HepG2 (cell line): ENCODE results near the gene SULT1B1. TPM values are rescaled to one million over a fixed set of nuclear protein-coding genes. Genes with fewer than 3 reads are reported as not detected.
A peak's percentile ranks its signal among the peaks of the same experiment; 100 is the strongest.

Source experiments
- ATAC-seq: fragments of 200-7000 bp; cut with Tn5 transposase; 3 replicates; pipeline ENCODE4 v1.9.1; 2020; ENCODE audit warnings: mild to moderate bottlenecking, moderate library complexity
- BruUV-seq: library from RNA; stranded (reverse); fragments of 400-500 nt; replicated peaks from 2 replicates; lab custom pipeline; 2021; lab: Mats Ljungman, UMichigan
- CTCF ChIA-PET: fragments of 300-600 bp; formaldehyde crosslinking; extraction: SDS; loops from one replicate; lab custom pipeline; 2021; ENCODE audit warnings: low total read pairs, inconsistent platforms, low intra/inter-chr PET ratio; lab: Yijun Ruan, JAX
- POLR2A ChIA-PET: fragments of 350-600 bp; sonication (Branson Sonifier 250); formaldehyde crosslinking; loops from one replicate; lab custom pipeline; 2020; ENCODE audit warnings: antibody characterized with exemption, inconsistent platforms; lab: Yijun Ruan, JAX
- DNase-seq: peaks from one replicate; pipeline ENCODE4 v3.0.0-alpha.2; 2015; ENCODE audit warnings: low spot score
- FAIRE-seq: peaks from 3 replicates; lab custom pipeline; 2011; peaks lifted over from hg19 to GRCh38; lab: Jason Lieb, UNC
- H2AFZ ChIP-seq: one replicate; pipeline ENCODE4 v1.6.1; 2011; ENCODE audit warnings: low read length, inconsistent platforms
- H3K27ac ChIP-seq: fragments of 300-600 bp; 3 replicates; pipeline ENCODE4 v1.8.0; 2011; ENCODE audit warnings: mixed run types, mild to moderate bottlenecking, mixed read lengths, low read length, inconsistent platforms; ENCODE audit not compliant: insufficient read depth; ENCODE audit errors: extremely low read length
- H3K27me3 ChIP-seq, 2 experiments: fragments of 200-600 bp in 1 of 2; 2 replicates in 1 of 2; 3 replicates in 1 of 2; pipeline versions ENCODE4 v1.6.0 to v1.8.0; 2011; ENCODE audit warnings: low read length in 2 of 2, mild to moderate bottlenecking in 2 of 2, moderate library complexity in 2 of 2, inconsistent platforms in 1 of 2; ENCODE audit not compliant: insufficient read depth in 2 of 2, control insufficient read depth in 1 of 2
- H3K36me3 ChIP-seq, 2 experiments: fragments of 200-600 bp in 1 of 2; replicated peaks in 1 of 2; 2 replicates in 1 of 2; 3 replicates in 1 of 2; pipeline versions ENCODE4 v1.5.1 to v1.8.0; 2011; ENCODE audit warnings: low read length in 2 of 2, inconsistent platforms in 1 of 2; ENCODE audit not compliant: insufficient read depth in 2 of 2, control insufficient read depth in 1 of 2
- H3K4me1 ChIP-seq: 2 replicates; pipeline ENCODE4 v1.5.1; 2012; ENCODE audit warnings: low read length, inconsistent platforms; ENCODE audit not compliant: insufficient read depth
- H3K4me2 ChIP-seq: 2 replicates; pipeline ENCODE4 v1.6.0; 2011; ENCODE audit warnings: low read depth, low read length, inconsistent platforms
- H3K4me3 ChIP-seq, 3 experiments: fragments of 200-600 bp in 1 of 3; sonication (generic), shearing (Covaris generic) in 1 of 3; replicated peaks in 1 of 3; 2 replicates each; pipeline ENCODE4 v1.5.1; 2011 to 2016; ENCODE audit warnings: low read length in 3 of 3, inconsistent platforms in 2 of 3, low read depth in 2 of 3, mild to moderate bottlenecking in 2 of 3, control low read depth in 1 of 3, mixed read lengths in 1 of 3; ENCODE audit not compliant: insufficient read depth in 1 of 3
- H3K79me2 ChIP-seq: one replicate; pipeline ENCODE4 v1.6.1; 2011; ENCODE audit warnings: low read length, inconsistent platforms; ENCODE audit not compliant: insufficient read depth
- H3K9ac ChIP-seq: 2 replicates; pipeline ENCODE4 v1.6.0; 2011; ENCODE audit warnings: mild to moderate bottlenecking, low read depth, low read length, inconsistent platforms; ENCODE audit not compliant: insufficient read depth
- H3K9me3 ChIP-seq: 2 replicates; pipeline ENCODE4 v1.5.1; 2012; ENCODE audit warnings: mild to moderate bottlenecking, low read length
- H4K20me1 ChIP-seq: 2 replicates; pipeline ENCODE4 v1.6.0; 2011; ENCODE audit warnings: inconsistent platforms, mild to moderate bottlenecking, low read length, moderate library complexity; ENCODE audit not compliant: insufficient read depth
- FOXC1 ChIP-seq: sonication (generic); formaldehyde crosslinking; IDR thresholded peaks from 2 replicates; pipeline ENCODE4 v1.8.0; 2022; ENCODE audit warnings: mild to moderate bottlenecking, missing genetic modification reagents, borderline replicate concordance
- FOXP1 ChIP-seq, 2 experiments: fragments of 450-650 bp in 1 of 2; IDR thresholded peaks; 2 replicates each; pipeline ENCODE4 v1.6.1; 2017 to 2018; ENCODE audit warnings: antibody characterized with exemption in 1 of 2
- GTF3A ChIP-seq: sonication (generic); formaldehyde crosslinking; conservative IDR thresholded peaks from 2 replicates; pipeline ENCODE4 v1.4.0; 2020; ENCODE audit warnings: mild to moderate bottlenecking, missing genetic modification reagents
- NR3C1 ChIP-seq: sonication (generic); formaldehyde crosslinking; IDR thresholded peaks from 2 replicates; pipeline ENCODE4 v1.4.0; 2020; ENCODE audit warnings: missing genetic modification reagents
- ZBTB10 ChIP-seq: sonication (generic); formaldehyde crosslinking; IDR thresholded peaks from 2 replicates; pipeline ENCODE4 v1.4.0; 2020; ENCODE audit warnings: missing genetic modification reagents, borderline replicate concordance
- ZNF160 ChIP-seq: sonication (generic); formaldehyde crosslinking; IDR thresholded peaks from 2 replicates; pipeline ENCODE4 v1.8.0; 2022; ENCODE audit warnings: mild to moderate bottlenecking, inconsistent platforms, missing genetic modification reagents
- ZNF350 ChIP-seq: sonication (generic); formaldehyde crosslinking; IDR thresholded peaks from 2 replicates; pipeline ENCODE4 v1.4.0; 2020; ENCODE audit warnings: mild to moderate bottlenecking, low read depth, missing genetic modification reagents, borderline replicate concordance
- ZNF513 ChIP-seq: sonication (generic); formaldehyde crosslinking; conservative IDR thresholded peaks from 2 replicates; pipeline ENCODE4 v1.5.0; 2020; ENCODE audit warnings: missing genetic modification reagents
- ZNF740 ChIP-seq: sonication (generic); formaldehyde crosslinking; IDR thresholded peaks from 2 replicates; pipeline ENCODE4 v1.4.0; 2020; ENCODE audit warnings: missing genetic modification reagents
- ZNF800 ChIP-seq: sonication (generic); formaldehyde crosslinking; IDR thresholded peaks from 2 replicates; pipeline ENCODE4 v1.4.0; 2020; ENCODE audit warnings: missing genetic modification reagents
- WGBS: methylation state at CpG from one replicate; pipeline ENCODE4 v1.1.6; 2017; ENCODE audit warnings: low lambda C conversion rate; 5-methylcytosine and 5-hydroxymethylcytosine counted together
- in situ Hi-C: cut with HindIII; loops from 2 replicates; pipeline ENCODE4 v1.10.0; 2017; ENCODE audit warnings: low pct_unique_long_range_greater_than_20kb; ENCODE audit not compliant: extremely low pct_ligation_motif_present
- intact Hi-C: fragments of 100-400 bp; cut with micrococcal nuclease; formaldehyde crosslinking; loops from one replicate; pipeline ENCODE4 v1.10.0; 2022; ENCODE audit not compliant: unreplicated experiment
- polyA plus RNA-seq, 8 experiments: library from polyadenylated mRNA; depleted of rRNA in 3 of 8; stranded (reverse) in 7 of 8; unstranded in 1 of 8; fragments of >200 nt; fragmentation: Illumina TruSeq in 4 of 8; extraction: Trizol in 4 of 8; gene quantifications; 2 replicates each; pipeline versions ENCODE4 v1.2.1 to v1.2.3, GENCODE V29; 2011 to 2016; ENCODE audit warnings: low read depth in 4 of 8, missing spikeins in 1 of 8, mixed read lengths in 1 of 8; ENCODE audit not compliant: insufficient read depth in 1 of 8
- total RNA-seq, 5 experiments: library from RNA; depleted of rRNA; stranded (reverse); fragments of >200 nt; fragmentation: Illumina TruSeq; extraction: Trizol; gene quantifications; 2 replicates each; pipeline ENCODE4 v1.2.3, GENCODE V29; 2016; ENCODE audit warnings: low read depth in 1 of 5

Gene SULT1B1
- total and polyA plus RNA-seq, 2 of the 13 experiments (the other 11 are each of a cell fraction or from before 2014, with no cell fraction given): 0.20 to 0.25 TPM

- TF ChIP-seq ZNF350 (0 out of 2 replicates have a peak, but pooled peaks have one; percentile 4), FOXC1 (CRISPR knock-in tag) (peak; percentile 31; the same call in 1 of the 2 replicates), GTF3A (0 out of 2 replicates have a peak, but pooled peaks have one; percentile 15)
These were observed 22.4 kb upstream of the SULT1B1 start (continued) for GRCh38 chr4:69782651-69783310.

- ChIA-PET CTCF (no interaction called here), POLR2A (interaction anchor here (0.7 to 1.7 kb wide), 5 partner anchors 28 to 96 kb away, joined by 3 to 7 read pairs (median 4); no protein-coding TSS in a partner anchor)
- 47% methylated on average over 19 of the region's 19 CpGs for WGBS
- H3K27ac ChIP-seq: peak overlapping the region; percentile 72
- BruUV-seq: no TSS peak
- ATAC-seq: peak; percentile 91
- no peaks in the 10 kb centered on the region for H3K9me3 ChIP-seq
- no peak overlapping the region for H2AFZ ChIP-seq
- H3K27me3 ChIP-seq: no peaks in the 10 kb centered on the region
- peaks cover 47% of the 10 kb centered on the region for H3K4me1 ChIP-seq
- peak overlapping the region; percentile 57 for H3K4me2 ChIP-seq
- peak overlapping the region; percentile 28 for H3K9ac ChIP-seq
- peak overlapping the region in 1 of 3 experiments; percentile 5; a peak in 2 of 6 replicates for H3K4me3 ChIP-seq
- no peaks in the 10 kb centered on the region for H3K36me3 ChIP-seq
- intact Hi-C loops: loop anchor here (5.0 kb wide), 1 partner anchor 41 kb away; no protein-coding TSS in a partner anchor
- in situ Hi-C loops: no loop called here
- no peaks in the 10 kb centered on the region for H4K20me1 ChIP-seq
- FAIRE-seq: peak; percentile 40
- DNase-seq: peak; percentile 98
- no peaks in the 10 kb centered on the region for H3K79me2 ChIP-seq
- TF ChIP-seq ZBTB10 (CRISPR knock-in tag) (no peak), ZNF800 (no peak), ZNF160 (CRISPR knock-in tag) (no peak), NR3C1 (no peak), ZNF513 (CRISPR knock-in tag) (no peak), ZNF740 (CRISPR knock-in tag) (0 out of 2 replicates have a peak, but pooled peaks have one; percentile 18), FOXP1 (IDR thresholded peaks at IDR 0.05) (peak; percentile 64), FOXP1 (CRISPR knock-in tag; IDR thresholded peaks at IDR 0.05) (peak; percentile 91)
These were observed 21.3 kb upstream of the SULT1B1 start for GRCh38 chr4:69781458-69782418.
